ENCODE data around the gene PARD3B. TPM values are rescaled to one million over a fixed set of nuclear protein-coding genes. Genes with fewer than 3 reads are reported as not detected.

Gene PARD3B
- total RNA-seq, 1 donor from 2014 or later: 1.6 TPM

- H3K36me3 ChIP-seq (ENCODE audit: control insufficient read depth, insufficient read depth, low read length): no peaks in the 10 kb centered on the region
- no peaks in the 10 kb centered on the region for H3K27me3 ChIP-seq (ENCODE audit: control insufficient read depth, insufficient read depth, low read length)
- DNase-seq (ENCODE audit: low read depth) (no peak), FAIRE-seq (no peak)
- no peak for TF ChIP-seq CTCF (IDR thresholded peaks at IDR 0.05; ENCODE audit: insufficient read depth, low read length, severe bottlenecking)
- H3K4me3 ChIP-seq (ENCODE audit: low read depth, low read length): no peak overlapping the region
Observed at GRCh38 chr2:204662956-204663355, 117.7 kb downstream of the PARD3B start.

DNA sequence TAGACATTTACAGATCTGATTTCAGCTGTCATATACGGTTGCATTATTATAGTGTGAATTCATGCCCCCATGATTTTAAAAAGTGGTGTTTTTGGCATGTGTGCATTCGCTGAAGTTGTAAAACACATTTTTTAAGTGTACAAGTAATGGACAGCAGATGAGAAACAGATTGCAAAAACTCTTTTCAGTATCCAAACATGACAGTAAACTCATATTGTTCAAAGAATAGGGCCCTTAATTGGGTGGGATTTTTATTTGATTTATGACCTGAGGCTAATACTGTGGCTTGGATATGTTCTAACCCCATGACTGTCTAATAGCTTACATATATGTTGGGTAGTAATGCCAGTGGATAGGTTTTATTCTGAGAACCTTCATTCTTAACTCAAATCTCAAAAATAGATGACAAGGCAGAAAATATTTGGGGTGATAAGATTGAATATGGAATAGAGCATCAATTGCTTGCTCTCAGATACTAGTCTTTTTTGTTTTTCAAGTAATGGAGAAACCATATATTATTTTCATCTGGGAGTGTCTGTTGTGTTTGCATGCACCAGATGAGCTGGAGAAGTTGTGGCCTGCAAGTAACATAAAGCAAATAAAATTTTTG, 118.6 kb downstream of the PARD3B start:
- TF ChIP-seq CTCF (IDR thresholded peaks at IDR 0.05; ENCODE audit: insufficient read depth, low read length, severe bottlenecking): no peak
- Histone ChIP-seq H3K36me3 (ENCODE audit: control insufficient read depth, insufficient read depth, low read length) (no peaks in the 10 kb centered on the region), H3K4me3 (ENCODE audit: low read depth, low read length) (no peak overlapping the region), H3K27me3 (ENCODE audit: control insufficient read depth, insufficient read depth, low read length) (no peaks in the 10 kb centered on the region)
- FAIRE-seq (no peak), DNase-seq (ENCODE audit: low read depth) (no peak)

- no peaks in the 10 kb centered on the region for H3K27me3 ChIP-seq (ENCODE audit: control insufficient read depth, insufficient read depth, low read length)
- no peak for TF ChIP-seq CTCF (IDR thresholded peaks at IDR 0.05; ENCODE audit: insufficient read depth, low read length, severe bottlenecking)
- FAIRE-seq (no peak), DNase-seq (ENCODE audit: low read depth) (peak; percentile 63)
- H3K36me3 ChIP-seq (ENCODE audit: control insufficient read depth, insufficient read depth, low read length): no peaks in the 10 kb centered on the region
- H3K4me3 ChIP-seq (ENCODE audit: low read depth, low read length): no peak overlapping the region
Observed at GRCh38 chr2:204664708-204665121, 119.4 kb downstream of the PARD3B start.

DNA sequence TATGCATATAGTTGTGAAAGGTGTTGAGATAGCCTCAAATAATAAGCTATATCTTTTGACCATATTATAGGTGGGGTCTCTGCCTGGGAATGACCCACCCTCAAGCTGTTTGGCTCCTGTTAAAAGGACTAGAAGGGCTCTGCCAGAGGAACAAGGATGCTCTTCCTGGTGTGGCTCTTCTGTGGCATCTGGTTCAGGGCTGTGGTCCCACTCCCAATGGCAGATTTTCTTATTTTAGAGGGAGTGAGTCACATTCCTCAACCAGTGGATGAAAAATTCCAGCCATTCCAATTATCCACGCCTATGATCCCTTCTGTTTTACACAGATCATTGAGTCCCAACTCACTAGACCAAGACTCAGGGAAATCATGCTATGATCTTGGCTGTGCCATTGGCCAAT, 119.9 kb downstream of the PARD3B start:
- DNase-seq (ENCODE audit: low read depth): peak; percentile 55
- Histone ChIP-seq H3K4me3 (ENCODE audit: low read depth, low read length) (no peak overlapping the region), H3K36me3 (ENCODE audit: control insufficient read depth, insufficient read depth, low read length) (no peaks in the 10 kb centered on the region), H3K27me3 (ENCODE audit: control insufficient read depth, insufficient read depth, low read length) (no peaks in the 10 kb centered on the region)
- no peak for FAIRE-seq
- TF ChIP-seq CTCF (IDR thresholded peaks at IDR 0.05; ENCODE audit: insufficient read depth, low read length, severe bottlenecking): no peak

DNA sequence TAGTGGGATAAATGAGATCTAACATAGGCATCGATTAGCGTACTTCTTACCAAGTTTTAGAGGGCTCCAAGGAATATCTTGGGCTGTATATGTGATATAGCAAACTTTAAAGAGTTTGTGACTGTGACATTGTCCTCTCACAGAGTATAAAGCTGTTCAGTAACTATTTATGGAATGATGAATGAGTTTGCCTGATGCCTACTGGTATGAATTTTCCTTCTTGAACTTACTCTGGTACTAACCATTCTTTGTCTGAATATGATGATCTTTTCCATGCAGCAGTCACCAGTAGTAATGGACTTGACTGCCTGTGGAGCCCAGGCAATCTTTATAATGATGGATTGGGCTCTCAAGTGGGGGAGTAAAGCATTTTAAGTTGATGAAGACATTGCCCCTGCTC, 120.5 kb downstream of the PARD3B start:
- Histone ChIP-seq H3K36me3 (ENCODE audit: control insufficient read depth, insufficient read depth, low read length) (no peaks in the 10 kb centered on the region), H3K27me3 (ENCODE audit: control insufficient read depth, insufficient read depth, low read length) (no peaks in the 10 kb centered on the region), H3K4me3 (ENCODE audit: low read depth, low read length) (no peak overlapping the region)
- no peak for FAIRE-seq
- no peak for TF ChIP-seq CTCF (IDR thresholded peaks at IDR 0.05; ENCODE audit: insufficient read depth, low read length, severe bottlenecking)
- no peak for DNase-seq (ENCODE audit: low read depth)

DNA sequence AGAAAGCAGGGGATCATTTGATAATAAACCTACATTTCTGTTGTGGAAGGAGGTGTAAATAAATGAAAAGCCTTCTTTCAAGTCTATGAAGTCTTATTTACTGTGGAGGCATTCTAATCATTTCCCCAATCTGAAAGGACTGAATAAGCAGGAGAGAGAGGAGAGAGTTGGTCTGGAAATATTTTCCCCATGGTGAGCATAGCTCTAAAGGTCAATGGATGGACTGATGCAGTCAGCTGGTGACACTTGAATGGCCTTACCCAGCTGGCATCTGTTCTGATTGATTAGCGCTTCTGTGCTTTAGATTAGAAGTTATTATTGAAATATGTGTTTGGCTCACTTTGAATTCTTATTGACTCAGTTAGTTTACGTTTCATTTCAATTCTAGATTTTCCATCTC, 122.7 kb downstream of the PARD3B start:
- Histone ChIP-seq H3K4me3 (ENCODE audit: low read depth, low read length) (no peak overlapping the region), H3K27me3 (ENCODE audit: control insufficient read depth, insufficient read depth, low read length) (no peaks in the 10 kb centered on the region), H3K36me3 (ENCODE audit: control insufficient read depth, insufficient read depth, low read length) (no peaks in the 10 kb centered on the region)
- no peak for TF ChIP-seq CTCF (IDR thresholded peaks at IDR 0.05; ENCODE audit: insufficient read depth, low read length, severe bottlenecking)
- DNase-seq (ENCODE audit: low read depth): no peak
- FAIRE-seq: no peak

Measured in bronchial epithelial cell (primary cell).